ENCODE measurements around the gene LRRC45.

The LRRC45 gene

DNA sequence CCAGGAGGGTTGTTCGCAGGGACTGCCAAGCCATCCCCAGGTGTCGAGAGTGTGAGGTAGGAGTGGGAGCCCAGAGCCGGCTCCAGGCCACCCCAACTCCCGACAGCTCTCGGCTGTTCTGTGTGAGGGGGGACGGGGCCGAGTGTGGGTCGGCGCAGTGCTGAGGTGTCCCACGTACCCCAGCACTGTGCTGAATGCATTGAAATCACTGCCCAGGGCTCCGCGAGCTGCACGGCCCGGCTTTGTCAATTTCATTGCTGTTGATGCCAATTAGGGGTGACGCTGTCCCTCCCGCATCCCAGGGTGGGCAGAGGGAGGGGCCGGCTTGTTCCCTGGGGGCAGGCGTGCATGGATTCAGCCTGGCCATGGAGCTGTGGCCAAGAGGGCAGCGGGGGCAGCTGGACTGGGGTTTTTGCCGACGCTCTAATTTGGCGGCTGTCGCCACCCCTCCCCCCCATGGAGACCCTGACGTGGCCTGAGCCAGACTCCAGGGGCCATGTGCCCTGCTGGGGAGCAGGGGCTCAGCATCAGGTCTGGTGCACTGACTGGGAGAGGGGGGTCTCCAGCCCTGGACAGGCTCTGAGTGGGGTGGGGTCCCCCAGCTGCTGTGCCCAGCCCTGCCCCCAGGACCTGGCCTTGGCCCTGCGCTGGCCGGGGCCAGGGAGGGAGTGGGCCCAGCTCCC lies 14.7 kb upstream of the LRRC45 start:
- no peak for DNase-seq

DNA sequence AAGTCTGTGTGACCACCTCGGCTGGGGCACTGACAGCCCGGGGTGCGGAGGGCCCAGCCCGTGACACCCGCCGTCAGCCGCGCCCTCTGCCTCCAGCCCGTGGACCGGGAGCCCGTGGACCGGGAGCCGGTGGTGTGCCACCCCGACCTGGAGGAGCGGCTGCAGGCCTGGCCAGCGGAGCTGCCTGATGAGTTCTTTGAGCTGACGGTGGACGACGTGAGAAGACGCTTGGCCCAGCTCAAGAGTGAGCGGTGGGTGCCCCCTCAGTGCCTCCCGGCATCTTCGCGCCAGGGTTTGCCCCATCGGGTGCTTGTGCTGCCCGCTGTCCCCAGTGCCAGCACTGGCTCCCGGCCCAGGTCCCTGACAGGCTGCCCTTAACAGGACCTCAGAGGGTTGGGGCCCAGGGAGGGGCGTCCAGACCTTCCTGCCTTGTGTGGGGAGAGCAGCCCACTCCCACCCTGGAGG lies 14.1 kb upstream of the LRRC45 start:
- DNase-seq, result no peak

DNA sequence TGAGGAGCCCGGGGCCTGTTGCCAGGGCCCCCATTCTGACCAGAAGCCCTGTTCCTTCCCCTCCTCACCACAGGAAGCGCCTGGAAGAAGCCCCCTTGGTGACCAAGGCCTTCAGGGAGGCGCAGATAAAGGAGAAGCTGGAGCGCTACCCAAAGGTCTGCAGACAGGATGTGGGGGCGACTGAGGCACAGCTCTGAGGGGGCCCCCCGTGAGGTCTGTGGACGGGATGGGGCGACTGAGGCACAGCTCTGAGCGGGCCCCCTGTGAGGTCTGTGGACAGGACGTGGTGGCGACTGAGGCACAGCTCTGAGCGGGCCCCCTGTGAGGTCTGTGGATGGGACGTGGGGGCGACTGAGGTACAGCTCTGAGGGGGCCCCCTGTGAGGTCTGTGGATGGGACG lies 13.7 kb upstream of the LRRC45 start:
- DNase-seq, result no peak

DNA sequence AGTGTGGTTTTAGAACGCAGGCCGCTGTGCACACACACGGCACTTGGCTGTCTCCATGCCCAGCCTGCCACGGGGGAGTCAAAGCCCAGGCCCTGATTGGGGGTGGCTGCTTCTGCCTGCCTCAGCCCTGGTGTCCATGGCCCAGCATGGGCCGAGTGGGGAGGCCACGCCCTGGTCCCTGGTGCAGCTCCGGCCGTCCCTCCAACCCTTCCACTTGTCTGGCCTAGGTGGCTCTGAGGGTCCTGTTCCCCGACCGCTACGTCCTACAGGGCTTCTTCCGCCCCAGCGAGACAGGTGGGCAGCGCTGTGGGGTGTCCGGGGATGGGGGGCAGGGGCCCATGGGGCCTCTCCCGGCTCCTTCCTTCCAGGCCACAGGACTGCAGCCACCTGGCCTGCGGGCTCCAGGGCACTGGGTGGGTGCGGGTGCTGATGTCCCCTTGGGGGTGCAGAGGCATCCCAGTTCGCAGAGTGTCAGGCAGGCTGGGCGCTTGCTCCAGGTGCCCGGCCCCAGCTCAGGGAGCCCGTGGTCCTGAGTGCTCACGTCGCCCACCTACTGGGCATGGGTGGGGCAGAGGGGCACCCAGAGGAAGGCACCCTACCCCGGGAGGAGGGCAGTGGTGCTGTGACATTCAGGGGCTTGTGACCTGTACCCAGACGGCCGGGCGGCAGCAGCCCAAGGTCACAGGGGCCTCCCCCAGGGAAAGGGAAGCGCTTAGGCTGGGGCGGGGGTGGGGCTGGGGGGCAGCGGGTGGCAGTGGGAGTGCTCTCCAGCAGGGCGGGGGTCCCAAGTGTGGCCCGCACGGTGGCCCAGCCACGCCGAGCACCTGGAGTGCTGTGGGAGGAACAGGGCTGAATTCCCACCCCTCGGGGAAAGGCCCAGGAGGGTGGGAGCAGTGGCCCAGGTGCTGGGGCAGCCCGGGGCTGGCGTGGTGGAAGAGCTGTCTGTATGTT lies 12.3 kb upstream of the LRRC45 start:
- no peak for DNase-seq

DNA sequence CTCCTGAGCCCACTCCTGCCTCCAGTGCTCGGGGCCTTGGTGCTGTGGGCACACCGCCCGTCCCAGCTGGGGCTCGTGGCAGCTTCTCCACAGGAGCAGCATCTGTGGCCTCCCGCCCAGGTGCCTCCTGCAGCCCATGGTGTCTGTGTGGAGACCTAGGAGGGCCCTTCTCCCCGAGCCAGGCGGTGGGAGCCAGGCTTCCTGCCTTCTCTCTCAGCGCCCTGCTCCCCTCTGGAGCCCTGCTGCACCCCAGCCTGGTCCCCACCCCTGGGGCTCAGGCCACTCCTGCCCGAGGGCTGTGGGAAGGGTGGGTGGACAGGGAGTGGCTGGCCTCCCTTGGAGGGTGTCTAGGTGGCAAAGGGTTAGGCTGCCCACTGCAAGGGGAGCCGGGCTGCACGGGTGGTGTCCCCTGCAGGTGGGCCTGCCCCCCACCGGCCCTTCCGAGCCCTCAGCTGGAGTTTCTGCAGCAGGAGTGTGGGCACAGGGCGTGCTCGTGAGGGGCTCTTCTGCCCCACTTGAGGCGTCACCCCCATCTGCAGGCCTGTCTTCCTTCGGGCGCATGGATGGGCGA lies 11.4 kb upstream of the LRRC45 start:
- DNase-seq, result no peak

DNA sequence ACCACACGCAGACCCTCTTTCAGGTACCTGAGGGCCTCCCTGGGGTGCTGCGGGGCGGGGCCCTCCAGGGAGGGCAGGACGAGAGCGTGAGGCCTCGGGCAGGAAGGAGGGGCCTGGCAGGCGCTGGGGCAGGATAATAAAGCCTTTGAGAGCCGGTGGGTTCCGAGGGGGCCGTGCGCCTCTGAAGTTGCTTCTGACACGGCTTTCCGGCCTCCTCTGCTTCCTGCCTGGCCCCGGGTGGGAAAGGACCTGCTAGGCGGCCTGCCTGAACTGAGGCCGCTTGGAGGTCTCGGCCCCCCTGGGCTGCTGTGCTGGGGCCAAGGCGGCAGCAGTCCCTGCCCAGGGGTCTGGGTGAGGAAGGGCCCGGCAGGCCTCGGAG lies 10.9 kb upstream of the LRRC45 start:
- no peak for DNase-seq

DNA sequence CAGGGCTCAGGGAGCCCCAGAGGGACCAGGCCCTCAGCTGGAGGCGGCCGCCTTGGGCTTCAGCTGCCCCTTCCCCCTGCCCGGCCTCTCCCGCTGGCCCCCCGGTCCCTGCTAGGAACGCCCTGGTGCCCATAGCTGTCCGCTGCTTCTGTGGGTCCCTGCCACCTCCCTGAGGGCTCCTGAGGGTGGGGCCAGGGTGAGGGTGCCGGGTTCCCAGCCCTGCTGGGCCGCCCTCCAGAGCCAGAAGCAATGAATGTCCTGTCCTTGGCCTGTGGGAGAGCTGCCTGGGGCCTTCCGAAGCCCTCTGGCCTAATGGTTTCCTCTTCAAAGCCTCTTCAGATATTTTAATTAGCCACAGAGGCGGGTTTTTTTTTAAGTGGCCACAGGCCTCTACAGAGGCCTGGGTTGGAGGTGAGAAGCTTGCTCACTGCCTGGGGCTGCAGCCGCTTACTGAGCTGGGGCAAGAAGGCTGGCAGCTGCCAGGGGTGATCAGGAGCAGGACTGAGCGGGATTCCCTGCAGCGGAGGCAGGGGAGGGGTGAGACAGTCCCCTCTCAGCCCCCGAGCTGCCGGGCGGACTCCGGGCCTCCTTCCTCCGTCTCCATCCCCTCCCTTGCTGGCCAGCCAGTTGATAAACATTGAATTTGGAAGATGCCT lies 10.3 kb upstream of the LRRC45 start:
- DNase-seq, result no peak

DNA sequence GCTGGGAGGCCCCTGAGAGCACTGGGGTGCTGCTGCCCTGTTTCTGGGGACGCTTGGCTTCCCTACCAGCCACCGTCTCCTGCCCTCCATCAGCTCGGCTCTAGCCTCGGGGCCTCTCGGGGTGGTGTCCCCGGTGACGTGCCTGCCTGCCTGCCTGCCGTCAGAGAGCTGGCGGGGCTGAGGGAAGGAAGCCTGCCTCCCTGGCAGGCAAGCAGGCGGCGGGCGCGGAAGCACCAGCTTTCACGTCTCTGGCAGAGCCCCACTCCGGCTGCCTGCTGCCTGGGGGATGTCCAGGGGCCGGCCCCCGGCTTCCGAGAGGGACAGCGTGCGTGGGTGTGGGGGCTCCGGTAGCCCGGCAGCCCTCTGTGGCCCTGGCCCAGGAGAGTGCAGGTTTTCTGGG lies 9.8 kb upstream of the LRRC45 start:
- no peak for DNase-seq

DNA sequence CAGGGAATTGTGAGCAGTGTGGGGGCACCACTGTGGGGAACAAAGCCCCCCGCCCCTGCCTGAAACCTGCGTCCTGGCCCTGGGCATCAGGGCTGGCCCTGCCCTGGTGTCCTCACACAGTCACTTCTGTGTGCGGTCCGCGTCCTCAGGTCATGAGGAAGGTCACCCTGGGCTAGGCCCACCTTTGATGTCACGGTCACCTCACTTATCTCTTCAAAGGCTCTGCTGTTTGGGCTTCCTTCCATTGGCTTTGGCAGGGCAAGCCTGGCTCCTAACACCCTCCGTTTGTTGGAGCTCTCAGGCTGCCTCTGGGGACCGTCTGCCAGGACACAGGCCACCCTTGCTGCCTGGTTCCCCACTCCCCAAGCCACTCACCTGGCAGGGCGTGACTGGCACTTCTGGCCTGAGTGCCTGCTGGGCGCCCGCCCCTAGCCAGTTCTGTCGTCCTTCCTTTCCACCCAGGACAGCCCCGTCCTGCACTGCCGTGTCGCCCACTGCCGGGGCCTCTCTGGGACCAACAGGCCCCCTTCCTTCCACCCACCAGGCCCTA lies 9.3 kb upstream of the LRRC45 start:
- DNase-seq, result no peak

DNA sequence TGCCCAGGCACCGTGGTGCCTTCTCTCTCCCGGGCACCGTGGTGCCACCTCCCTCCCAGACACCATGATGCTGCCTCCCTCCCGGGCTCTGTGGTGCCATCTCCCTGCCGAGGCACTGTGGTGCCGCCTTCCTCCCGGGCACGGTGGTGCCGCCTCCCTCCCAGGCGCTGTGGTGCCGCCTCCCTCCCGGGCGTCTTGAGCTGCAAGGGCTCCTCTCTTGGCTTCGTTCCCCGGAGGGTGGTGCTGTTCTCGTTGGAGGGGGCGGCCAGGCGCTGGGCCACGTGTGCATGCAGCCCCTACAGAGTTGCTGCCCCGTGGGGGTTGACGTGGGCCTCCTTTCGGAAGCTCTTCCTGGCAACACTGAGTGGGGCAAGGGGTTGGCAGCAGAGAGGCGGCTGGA lies 8.7 kb upstream of the LRRC45 start:
- no peak for DNase-seq

DNA sequence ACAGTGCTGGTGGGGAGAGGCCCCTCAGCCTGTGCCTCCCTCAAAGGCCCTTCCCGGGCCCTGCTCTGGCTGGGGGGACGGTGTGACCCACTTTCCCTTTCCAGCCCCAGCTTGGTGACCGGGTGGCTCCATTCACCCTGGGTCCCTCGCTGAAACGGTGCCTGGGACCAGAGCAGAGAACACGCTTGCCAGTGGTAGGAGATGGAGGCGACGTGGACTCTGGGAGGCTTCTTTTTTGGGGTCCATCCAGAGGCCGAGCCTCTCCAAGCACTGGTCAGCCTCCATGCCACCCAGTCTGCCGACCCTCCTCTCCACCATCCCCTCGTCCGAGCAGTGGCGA lies 8.2 kb upstream of the LRRC45 start:
- no peak for DNase-seq

DNA sequence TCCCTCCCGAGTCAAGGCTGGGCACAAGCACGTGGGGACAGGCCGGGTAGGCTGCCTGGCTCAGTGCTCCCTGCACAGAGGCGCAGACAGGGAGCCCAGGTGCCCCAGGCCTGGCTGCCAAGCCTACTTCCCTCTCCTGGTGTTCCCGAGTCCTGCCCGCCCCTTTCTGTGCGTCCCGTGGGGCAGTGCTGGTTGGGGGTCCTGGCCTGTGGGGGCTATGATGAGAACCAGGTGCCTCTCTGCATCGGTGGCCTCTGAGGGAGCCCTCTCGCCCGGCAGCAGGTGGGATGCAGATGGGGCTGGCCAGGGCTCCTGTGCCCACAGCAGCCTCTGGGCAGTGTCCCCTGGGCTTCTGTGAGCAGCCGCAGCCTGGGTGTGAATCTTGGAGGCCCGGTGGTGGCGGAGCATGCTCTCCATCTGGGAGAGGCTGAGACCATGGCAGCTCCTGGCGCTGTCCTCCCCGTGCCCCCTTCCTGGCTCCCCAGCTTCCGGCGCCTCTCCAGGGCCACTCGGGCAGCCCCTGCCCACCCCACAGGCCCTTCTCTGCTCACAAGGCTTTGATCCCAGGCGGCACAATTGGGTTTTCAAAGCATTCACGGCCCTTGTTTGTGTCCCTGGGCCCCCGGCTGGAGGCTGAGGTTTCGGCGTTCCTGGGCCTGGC lies 7.7 kb upstream of the LRRC45 start:
- no peak for DNase-seq

DNA sequence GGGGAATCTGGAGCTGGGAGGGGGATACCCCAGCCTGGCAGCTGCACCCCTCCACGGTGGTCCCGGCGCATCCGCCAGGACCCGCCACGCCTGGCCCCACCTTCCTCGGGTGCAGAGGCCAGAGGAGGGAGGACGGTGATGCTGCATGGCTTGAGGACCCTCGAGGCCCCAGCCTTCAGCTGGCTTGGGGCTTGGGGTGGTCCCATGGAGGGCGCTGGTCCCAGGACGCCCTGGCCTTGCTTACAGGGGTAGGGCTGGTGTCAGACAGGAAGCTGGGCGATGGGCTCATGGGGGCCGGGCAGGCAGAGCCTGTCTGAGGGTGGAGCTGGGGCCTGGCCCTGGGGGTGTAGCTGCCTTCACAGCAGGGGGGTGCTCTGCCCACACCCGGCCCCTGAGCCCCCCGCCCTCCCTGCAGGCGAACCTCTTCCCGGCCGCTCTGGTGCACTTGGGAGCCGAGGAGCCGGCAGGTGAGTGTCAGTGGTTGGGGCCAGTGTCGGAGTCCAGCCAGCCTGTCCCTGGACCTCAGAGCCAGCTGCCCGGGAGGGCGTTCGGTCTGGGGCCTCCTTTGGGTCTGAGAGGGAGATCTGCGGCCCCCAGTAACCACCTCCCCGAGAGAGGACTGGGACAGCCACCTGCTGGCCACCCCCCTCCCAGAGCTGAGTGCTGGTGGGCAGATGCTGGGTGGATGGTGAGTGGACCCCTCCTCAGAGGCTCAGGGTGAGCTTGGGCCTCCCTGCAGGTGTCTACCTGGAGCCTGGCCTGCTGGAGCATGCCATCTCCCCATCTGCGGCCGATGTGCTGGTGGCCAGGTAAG lies 6.8 kb upstream of the LRRC45 start:
- no peak for DNase-seq

DNA sequence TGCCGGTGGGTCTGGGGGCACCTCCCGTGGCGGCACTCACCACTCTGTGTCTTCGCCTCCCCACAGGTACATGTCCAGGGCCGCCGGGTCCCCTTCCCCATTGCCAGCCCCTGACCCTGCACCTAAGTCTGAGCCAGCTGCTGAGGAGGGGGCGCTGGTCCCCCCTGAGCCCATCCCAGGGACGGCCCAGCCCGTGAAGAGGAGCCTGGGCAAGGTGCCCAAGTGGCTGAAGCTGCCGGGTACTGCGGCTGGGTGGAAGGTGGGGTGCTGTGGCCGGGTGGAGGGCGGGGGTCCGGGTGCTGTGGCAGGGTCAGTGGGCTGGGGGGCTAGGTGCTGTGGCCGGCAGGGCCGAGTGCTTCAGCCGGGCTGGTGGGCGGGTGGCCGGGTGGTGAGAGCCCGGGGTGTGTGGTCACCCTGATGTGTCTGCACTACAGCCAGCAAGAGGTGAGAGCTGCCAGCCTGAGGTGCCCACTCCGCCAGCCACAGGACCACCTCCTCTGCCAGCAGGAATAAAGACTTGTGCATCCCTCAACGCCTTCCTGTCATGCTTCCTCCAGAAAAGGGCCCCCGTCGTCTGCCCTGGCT lies 6.1 kb upstream of the LRRC45 start:
- no peak for DNase-seq

DNA sequence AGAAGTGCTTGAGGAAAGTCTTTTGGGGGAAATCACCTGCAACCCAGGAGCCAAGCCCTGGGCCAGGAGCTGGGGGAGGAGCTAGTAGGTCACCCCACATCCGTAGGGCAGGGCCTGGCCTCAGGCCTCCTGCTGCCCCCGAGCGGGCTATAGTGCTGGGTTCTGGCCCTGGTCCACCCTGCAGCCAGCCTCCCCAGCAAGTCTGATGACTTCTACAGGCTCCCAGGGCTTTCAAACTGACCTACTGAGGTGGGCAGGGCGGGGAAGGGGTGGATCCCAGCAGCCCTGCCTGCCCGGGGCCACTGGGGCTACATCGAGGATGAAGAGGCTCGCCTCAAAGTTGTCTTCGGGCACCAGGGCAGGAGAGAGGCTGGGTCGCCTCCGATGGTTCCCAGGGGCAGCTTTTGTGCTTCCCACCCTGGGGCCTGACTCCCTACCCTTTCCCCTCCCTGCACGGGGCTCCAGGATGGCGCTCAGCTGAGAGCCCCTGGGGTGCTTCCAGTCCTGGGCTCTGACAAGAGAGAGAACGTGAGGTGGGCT lies 5.4 kb upstream of the LRRC45 start:
- DNase-seq, result no peak

DNA sequence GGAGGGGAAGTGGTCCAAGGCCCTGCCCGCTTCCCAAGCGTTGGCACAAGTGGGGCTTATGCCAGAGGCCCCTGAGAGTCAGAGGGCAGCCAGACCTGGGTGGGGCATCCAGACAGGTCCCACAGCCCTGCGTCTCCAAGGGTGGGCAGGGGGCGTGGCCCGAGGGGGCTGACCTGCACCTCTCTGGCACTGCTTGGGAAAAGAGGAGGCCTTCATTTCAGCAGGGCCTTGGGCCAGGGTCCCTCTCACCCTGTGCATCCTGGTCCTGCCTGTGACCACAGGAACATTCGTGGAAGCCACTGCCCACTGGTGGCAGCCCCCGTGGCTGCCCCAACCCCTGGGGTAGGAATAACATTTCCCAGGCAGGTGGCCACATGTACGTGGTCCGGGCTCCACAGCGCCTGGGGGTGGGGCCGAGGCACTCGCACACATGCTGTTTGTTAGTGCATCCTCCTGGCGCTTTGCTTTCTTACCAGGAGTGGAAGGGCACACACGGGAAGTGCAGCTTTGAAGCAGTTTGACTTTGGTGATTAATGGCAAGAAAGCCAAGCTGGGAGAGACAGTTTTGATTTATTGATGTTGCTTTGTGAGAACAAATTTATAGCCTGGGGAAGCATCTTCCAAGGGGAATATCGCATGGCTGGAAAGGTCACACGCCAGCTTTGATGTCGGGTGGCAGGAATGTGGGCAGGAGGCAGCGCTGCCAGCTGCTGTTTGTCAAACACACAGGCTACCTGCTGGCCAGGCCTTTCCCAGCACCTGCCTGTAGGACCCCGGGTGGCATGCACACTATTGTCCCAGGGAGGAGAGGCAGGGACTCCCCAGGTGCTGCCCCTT lies 4.7 kb upstream of the LRRC45 start:
- no peak for DNase-seq

DNA sequence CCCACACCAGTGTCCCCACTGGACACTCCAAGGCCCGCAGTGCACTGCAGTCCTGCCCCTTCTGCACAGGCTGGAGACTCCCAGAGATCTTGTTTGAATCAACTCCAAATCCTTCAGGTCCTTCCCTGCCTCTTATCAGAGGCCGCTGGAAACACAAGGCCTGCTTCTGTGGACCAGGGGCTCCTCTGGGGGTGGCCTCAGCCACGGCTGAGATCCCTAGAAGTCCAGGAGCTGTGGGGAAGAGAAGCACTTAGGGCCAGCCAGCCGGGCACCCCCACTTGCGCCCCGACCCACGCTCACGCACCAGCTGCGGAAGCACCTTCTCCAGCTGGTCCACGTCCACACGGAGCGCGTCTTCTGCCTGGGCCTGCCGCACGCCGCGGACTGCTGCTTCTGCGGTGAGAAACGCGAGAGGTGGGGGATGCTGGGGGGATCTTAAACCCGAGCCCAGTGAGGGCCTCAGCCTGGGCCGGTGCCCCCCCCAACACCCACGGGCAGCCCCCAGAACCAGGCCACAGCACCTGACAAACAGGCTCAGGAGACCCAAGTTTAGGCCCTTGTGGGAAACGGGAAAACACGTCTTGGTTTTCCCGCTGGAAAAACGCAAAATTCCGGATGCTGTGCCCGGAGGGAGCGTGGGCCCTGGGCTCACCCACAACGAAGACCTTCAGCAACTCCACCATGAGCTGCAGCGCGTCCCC lies 4.0 kb upstream of the LRRC45 start:
- DNase-seq, result no peak

DNA sequence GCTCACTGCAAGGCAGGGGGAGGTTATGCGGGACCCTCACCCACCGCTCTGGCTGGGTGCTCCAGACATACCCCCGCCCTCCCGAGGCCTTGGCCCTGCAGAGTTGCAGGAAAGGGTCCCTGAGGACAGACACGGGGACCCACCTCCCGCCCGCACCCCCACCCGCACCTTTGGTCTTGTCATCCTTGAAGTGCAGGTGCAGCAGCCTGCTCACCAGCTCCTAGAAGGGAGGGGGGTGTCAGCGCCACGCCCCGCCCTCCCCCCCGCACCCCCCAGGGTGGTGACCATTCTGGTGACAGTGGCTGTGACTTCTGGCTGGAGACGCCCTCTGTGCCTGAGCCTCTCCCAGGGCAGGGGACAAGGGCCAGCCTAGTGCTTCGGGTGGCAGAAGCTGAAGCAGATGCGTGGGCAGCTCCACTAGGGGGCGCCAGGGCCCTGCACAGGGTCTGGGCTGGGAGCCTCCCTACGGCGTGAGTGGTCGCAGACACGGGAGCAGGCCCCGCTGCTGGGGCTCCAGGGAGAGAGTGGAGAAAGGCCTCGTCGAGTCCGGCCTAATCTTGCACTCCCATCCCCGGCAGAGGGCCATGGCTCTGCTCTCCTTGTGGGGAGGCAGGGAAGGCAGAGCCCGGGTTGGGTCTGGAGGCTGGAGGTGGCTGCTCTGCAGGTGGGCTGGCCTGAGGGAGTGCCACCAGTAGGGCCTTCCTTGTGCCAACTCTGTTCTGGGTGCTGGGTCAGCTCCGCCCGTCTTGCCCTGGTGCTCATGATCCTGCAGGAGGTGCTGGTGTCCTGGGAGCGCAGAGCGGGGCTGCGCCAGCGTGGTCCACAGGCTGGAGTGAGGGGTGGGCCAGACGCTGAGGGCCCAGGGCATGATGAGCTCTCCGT lies 3.2 kb upstream of the LRRC45 start:
- no peak for DNase-seq

All from DMS 273 treated with DMSO at 0.1 percent for 48 hours (cell line).